GM12864 (cell line): ENCODE data around the gene HDAC9.

Experiments
- DNase-seq: peaks from one replicate; pipeline ENCODE4 v3.0.0-alpha.2; 2011; ENCODE audit warnings: low read depth
- H3K4me3 ChIP-seq: 2 replicates; pipeline ENCODE4 v1.5.1; 2011; ENCODE audit warnings: mild to moderate bottlenecking, low read depth, low read length, control low read depth
- TF ChIP-seq, protein P1 (sequence below): IDR thresholded peaks from 2 replicates; pipeline ENCODE4 v1.5.1; 2011; ENCODE audit warnings: low read depth, mild to moderate bottlenecking, moderate library complexity, low read length, control low read depth, inconsistent platforms; ENCODE audit errors: missing control alignments

Gene HDAC9

DNA sequence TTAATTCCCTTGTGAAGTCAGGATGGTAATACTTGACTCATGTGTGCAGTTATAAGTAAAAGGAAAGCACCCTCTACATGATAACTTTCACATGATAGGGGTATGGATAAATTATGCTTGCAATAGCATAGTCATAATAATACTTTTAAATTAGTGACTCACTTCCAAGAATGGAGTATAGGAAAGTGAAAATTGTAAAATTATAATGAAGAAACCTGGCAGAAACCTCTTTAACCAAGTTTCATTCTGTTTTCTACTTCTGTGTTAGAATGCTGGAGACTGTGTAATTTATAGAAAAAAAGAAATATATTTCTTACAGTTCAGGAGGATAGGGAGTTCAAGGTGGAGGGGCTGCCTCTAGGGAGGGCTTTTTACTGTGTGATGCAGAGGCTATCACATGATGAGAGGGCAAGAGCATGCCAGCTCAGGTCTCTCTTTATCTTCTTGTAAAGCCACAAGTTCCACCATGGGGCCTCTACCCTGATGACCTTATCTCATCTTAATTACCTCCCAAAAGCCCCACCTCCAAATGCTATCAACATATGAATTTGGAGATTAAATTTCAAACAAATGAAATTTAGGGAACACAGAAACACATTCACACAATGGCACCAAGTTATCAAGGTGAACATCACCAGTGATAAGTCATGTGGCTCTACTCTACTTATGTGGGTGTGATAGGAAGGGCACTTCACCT, 43.2 kb downstream of the HDAC9 start:
- no peak for DNase-seq
- H3K4me3 ChIP-seq, result no peak overlapping the region
- TF ChIP-seq, protein P1, sequence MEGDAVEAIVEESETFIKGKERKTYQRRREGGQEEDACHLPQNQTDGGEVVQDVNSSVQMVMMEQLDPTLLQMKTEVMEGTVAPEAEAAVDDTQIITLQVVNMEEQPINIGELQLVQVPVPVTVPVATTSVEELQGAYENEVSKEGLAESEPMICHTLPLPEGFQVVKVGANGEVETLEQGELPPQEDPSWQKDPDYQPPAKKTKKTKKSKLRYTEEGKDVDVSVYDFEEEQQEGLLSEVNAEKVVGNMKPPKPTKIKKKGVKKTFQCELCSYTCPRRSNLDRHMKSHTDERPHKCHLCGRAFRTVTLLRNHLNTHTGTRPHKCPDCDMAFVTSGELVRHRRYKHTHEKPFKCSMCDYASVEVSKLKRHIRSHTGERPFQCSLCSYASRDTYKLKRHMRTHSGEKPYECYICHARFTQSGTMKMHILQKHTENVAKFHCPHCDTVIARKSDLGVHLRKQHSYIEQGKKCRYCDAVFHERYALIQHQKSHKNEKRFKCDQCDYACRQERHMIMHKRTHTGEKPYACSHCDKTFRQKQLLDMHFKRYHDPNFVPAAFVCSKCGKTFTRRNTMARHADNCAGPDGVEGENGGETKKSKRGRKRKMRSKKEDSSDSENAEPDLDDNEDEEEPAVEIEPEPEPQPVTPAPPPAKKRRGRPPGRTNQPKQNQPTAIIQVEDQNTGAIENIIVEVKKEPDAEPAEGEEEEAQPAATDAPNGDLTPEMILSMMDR, result no peak

DNA sequence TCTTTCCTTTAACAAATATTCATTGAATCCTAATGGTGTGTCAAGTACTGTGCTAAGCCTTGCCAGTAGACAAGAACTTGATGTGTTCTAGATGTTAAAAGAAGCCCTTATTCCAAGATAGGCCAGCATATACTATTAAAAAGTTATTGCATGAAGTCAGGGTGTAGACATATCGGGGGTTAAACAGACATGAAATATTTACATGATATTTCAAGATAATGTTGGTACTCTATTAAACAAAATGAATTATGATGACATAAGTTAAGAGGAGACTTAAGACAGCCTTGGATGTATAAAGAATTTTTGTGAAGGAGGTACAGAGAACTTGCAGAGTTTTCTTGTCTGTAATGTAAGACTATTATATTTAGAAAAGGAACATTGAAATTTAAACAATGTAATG, 44.8 kb downstream of the HDAC9 start:
- H3K4me3 ChIP-seq, result no peak overlapping the region
- TF ChIP-seq, protein P1, result no peak
- no peak for DNase-seq

DNA sequence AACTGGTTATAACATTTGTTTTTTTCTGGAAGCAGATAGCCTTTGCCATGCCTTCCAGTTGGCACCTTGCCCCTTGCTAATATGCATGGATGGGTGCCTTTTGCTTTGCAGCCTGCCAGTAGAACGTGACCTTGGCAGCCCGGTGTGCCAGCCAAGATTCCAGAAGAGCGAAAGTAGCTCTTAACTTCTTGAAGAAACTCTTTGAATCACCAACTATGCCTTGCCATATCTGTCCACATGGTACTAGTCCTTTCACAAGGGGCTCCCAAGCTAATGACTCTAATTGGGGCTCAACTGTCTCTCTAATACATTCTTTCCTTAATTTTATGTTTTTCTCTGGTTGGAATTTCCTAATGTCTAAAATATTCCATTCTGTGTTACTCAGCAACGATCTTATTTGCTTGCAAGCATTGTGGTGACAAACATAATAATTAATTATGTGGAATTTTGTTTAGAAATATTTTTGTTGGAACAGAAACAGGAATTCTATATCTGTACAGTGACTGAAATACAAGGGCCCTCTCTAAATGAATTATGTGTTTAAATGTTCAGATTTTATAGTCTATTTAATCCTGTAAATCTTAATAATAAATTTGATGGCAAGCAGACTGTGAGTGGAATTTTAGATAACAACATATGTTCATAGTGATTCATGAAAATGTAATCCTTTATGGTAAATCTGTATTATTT, 45.8 kb downstream of the HDAC9 start:
- TF ChIP-seq, protein P1, result no peak
- no peak overlapping the region for H3K4me3 ChIP-seq
- no peak for DNase-seq

DNA sequence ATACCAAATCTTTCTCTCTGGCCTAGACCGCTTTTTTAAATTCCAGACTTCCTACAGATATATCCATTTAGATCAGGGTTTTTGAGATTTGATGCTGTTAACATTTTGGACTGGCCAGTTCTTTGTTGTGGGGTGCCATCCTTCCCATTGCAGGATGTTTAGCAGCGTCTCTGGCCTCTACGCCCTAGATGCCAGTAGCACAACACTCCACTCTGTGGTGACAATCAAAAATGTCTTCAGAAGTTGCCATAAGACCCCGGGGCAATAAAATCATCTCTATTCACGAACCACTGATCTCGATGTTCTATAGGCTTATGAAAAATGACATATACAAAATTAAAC, 46.3 kb downstream of the HDAC9 start:
- TF ChIP-seq, protein P1, result no peak
- DNase-seq, result no peak
- no peak overlapping the region for H3K4me3 ChIP-seq

DNA sequence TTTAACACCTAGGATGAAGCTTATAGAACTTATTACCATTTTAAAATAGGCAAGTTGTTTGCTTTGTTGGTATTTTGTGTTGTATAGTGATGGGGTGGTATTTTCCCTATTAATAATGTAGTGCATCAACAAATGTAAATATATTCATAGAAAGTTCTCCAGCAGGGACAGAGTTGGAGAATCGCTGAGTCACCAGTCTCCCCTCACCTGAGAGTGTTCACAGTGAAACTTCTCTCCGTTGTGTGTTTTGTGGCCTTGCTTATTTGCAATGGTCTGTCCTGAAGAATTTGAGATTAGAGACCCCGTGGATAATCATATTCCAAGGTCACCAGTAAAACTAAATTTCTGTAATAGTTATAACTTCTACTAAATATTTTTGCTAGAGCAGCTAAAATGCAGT, 51.0 kb downstream of the HDAC9 start:
- no peak overlapping the region for H3K4me3 ChIP-seq
- DNase-seq, result no peak
- TF ChIP-seq, protein P1, result no peak

DNA sequence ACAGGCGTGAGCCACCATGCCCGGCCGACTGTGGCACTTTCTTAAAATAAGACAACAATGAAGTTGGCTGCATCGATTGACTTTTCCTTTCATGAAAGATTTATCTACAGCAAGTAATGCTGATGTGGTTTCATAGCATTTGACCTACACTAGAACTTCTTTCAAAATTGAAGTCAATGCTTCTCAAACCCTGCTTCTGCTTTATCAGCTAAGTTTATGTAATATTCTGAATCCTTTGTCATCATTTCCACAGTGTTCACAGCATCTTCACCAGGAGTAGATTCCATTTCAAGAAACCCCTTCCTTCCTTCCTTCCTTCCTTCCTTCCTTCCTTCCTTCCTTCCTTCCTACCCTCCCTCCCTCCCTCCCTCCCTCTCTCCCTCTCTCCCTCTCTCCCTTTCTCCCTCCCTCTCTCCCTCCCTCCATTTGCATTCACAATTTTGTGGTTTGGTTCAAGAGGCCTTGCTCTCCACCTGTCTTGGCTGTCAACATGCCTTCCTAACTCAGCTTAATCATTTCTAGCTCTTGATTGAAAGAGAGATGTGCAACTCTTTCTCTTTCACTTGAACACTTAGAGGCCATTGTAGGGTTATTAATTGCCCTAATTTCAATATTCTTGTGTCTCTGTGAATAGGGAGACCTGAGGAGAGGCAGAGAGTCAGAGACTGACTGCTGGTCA, 52.1 kb downstream of the HDAC9 start:
- no peak overlapping the region for H3K4me3 ChIP-seq
- TF ChIP-seq, protein P1, result no peak
- DNase-seq, result no peak
